Spinal cord (tissue), 10 donors: ENCODE results near the gene DPP6. TPM values are rescaled to one million over a fixed set of nuclear protein-coding genes. Genes with fewer than 3 reads are reported as not detected.
A peak's percentile ranks its signal among the peaks of the same experiment; 100 is the strongest.

ENCODE experiments used
- DNase-seq, 6 donors: peaks; one replicate each; pipeline versions ENCODE4 v3.0.0 to v3.0.0-alpha.2; 2013 to 2015; ENCODE audit warnings: low spot score in 6 of 6, low read depth in 4 of 6
- H3K27ac ChIP-seq: one replicate; pipeline ENCODE4 v1.5.1; 2013; ENCODE audit warnings: low read depth, low read length, control low read depth
- H3K27me3 ChIP-seq: one replicate; pipeline ENCODE4 v1.6.1; 2013; ENCODE audit warnings: low read length; ENCODE audit not compliant: control insufficient read depth, insufficient read depth
- H3K36me3 ChIP-seq: one replicate; pipeline ENCODE4 v1.6.1; 2013; ENCODE audit warnings: low read length; ENCODE audit not compliant: control insufficient read depth, insufficient read depth
- H3K4me1 ChIP-seq: one replicate; pipeline ENCODE4 v1.6.1; 2013; ENCODE audit warnings: low read length; ENCODE audit not compliant: control insufficient read depth, insufficient read depth
- H3K4me3 ChIP-seq: one replicate; pipeline ENCODE4 v1.5.1; 2013; ENCODE audit warnings: low read depth, low read length, control low read depth
- H3K9me3 ChIP-seq: one replicate; pipeline ENCODE4 v1.6.1; 2013; ENCODE audit warnings: low read length; ENCODE audit not compliant: control insufficient read depth, insufficient read depth
- WGBS: methylation state at CpG from one replicate; pipeline ENCODE4 v1.1.5; 2013; ENCODE audit warnings: missing lambda C conversion rate; ENCODE audit not compliant: insufficient coverage; 5-methylcytosine and 5-hydroxymethylcytosine counted together
- polyA plus RNA-seq, 2 donors: library from polyadenylated mRNA; unstranded; fragments of 120-200 nt; gene quantifications; one replicate each; pipeline ENCODE4 v1.2.1, GENCODE V29; 2013; ENCODE audit not compliant: insufficient read length in 2 of 2
- total RNA-seq, 2 donors: library from RNA; depleted of rRNA in 1 of 2; stranded (reverse); fragments of 120-200 nt in 1 of 2; fragments of >200 nt in 1 of 2; gene quantifications; one replicate each; pipeline versions ENCODE4 v1.2.3 to v1.2.4, GENCODE V29; 2013 to 2014
- donor health status: healthy.

The DPP6 gene
- total and polyA plus RNA-seq, 4 donors, result 36.3 to 104 (median 78.5) TPM

GRCh38 chr7:154770361-154770760 is 718.2 kb downstream of the DPP6 start:
- WGBS, result 100% methylated on average over 1 of the region's 2 CpGs
- Histone ChIP-seq H3K4me1 (peaks cover 23% of the 10 kb centered on the region), H3K9me3 (no peaks in the 10 kb centered on the region), H3K4me3 (no peak overlapping the region), H3K27ac (no peak overlapping the region), H3K27me3 (no peaks in the 10 kb centered on the region), H3K36me3 (peaks cover 10% of the 10 kb centered on the region)
- DNase-seq, result no peak

GRCh38 chr7:154770962-154771361 is 718.8 kb downstream of the DPP6 start:
- peaks cover 15% of the 10 kb centered on the region for H3K36me3 ChIP-seq
- no peak for DNase-seq
- H3K27me3 ChIP-seq, result no peaks in the 10 kb centered on the region
- no peak overlapping the region for H3K27ac ChIP-seq
- no peaks in the 10 kb centered on the region for H3K9me3 ChIP-seq
- H3K4me1 ChIP-seq, result peaks cover 22% of the 10 kb centered on the region
- WGBS, result no CpG with 5 or more reads among the region's 1 CpG
- no peak overlapping the region for H3K4me3 ChIP-seq

GRCh38 chr7:154774303-154774969 is 722.2 kb downstream of the DPP6 start:
- Histone ChIP-seq H3K4me3 (no peak overlapping the region), H3K9me3 (no peaks in the 10 kb centered on the region), H3K27me3 (no peaks in the 10 kb centered on the region), H3K4me1 (peaks cover 10% of the 10 kb centered on the region), H3K36me3 (peaks cover 25% of the 10 kb centered on the region), H3K27ac (no peak overlapping the region)
- peak in 2 of 6 donors; percentile 41 to 75 for DNase-seq
- 73% methylated on average over 2 of the region's 4 CpGs for WGBS

GRCh38 chr7:154775681-154776080 is 723.5 kb downstream of the DPP6 start:
- DNase-seq, result no peak
- WGBS, result 88% methylated on average over 8 of the region's 8 CpGs
- H3K27ac ChIP-seq, result no peak overlapping the region
- no peak overlapping the region for H3K4me3 ChIP-seq
- peaks cover 21% of the 10 kb centered on the region for H3K36me3 ChIP-seq
- H3K27me3 ChIP-seq, result no peaks in the 10 kb centered on the region
- H3K4me1 ChIP-seq, result peaks cover 10% of the 10 kb centered on the region
- H3K9me3 ChIP-seq, result no peaks in the 10 kb centered on the region

- H3K27me3 ChIP-seq, result no peaks in the 10 kb centered on the region
- H3K36me3 ChIP-seq, result peaks cover 18% of the 10 kb centered on the region
- H3K27ac ChIP-seq, result no peak overlapping the region
- no peaks in the 10 kb centered on the region for H3K9me3 ChIP-seq
- DNase-seq, result no peak
- no peak overlapping the region for H3K4me3 ChIP-seq
- WGBS, result 80% methylated on average over 3 of the region's 5 CpGs
- H3K4me1 ChIP-seq, result peaks cover 10% of the 10 kb centered on the region
Measured at GRCh38 chr7:154776350-154776749, 724.2 kb downstream of the DPP6 start.

- Histone ChIP-seq H3K4me3 (no peak overlapping the region), H3K9me3 (no peaks in the 10 kb centered on the region), H3K4me1 (peaks cover 10% of the 10 kb centered on the region), H3K27me3 (no peaks in the 10 kb centered on the region), H3K27ac (no peak overlapping the region), H3K36me3 (peaks cover 18% of the 10 kb centered on the region)
- WGBS, result 56% methylated on average over 4 of the region's 5 CpGs
- DNase-seq, result no peak
Measured at GRCh38 chr7:154777023-154777422, 724.8 kb downstream of the DPP6 start.

GRCh38 chr7:154777489-154777888 is 725.3 kb downstream of the DPP6 start:
- H3K4me1 ChIP-seq, result peaks cover 10% of the 10 kb centered on the region
- peak overlapping the region; percentile 44 for H3K27ac ChIP-seq
- WGBS, result 75% methylated on average over 13 of the region's 13 CpGs
- H3K36me3 ChIP-seq, result peaks cover 18% of the 10 kb centered on the region
- H3K27me3 ChIP-seq, result no peaks in the 10 kb centered on the region
- DNase-seq, result peak in 3 of 6 donors; percentile 31 to 78 (median 64)
- no peaks in the 10 kb centered on the region for H3K9me3 ChIP-seq
- H3K4me3 ChIP-seq, result no peak overlapping the region

GRCh38 chr7:154777908-154778307 is 725.7 kb downstream of the DPP6 start:
- Histone ChIP-seq H3K36me3 (peaks cover 17% of the 10 kb centered on the region), H3K4me1 (peaks cover 14% of the 10 kb centered on the region), H3K4me3 (no peak overlapping the region), H3K9me3 (no peaks in the 10 kb centered on the region), H3K27me3 (no peaks in the 10 kb centered on the region), H3K27ac (peak overlapping the region; percentile 44)
- DNase-seq, result no peak
- 86% methylated on average over 1 of the region's 6 CpGs for WGBS

- Histone ChIP-seq H3K9me3 (no peaks in the 10 kb centered on the region), H3K36me3 (peaks cover 17% of the 10 kb centered on the region), H3K27me3 (no peaks in the 10 kb centered on the region), H3K27ac (no peak overlapping the region), H3K4me1 (peaks cover 23% of the 10 kb centered on the region), H3K4me3 (no peak overlapping the region)
- no peak for DNase-seq
- WGBS, result 81% methylated on average over 10 of the region's 16 CpGs
Measured at GRCh38 chr7:154781369-154782303, 729.4 kb downstream of the DPP6 start.
